H1 (cell line): ENCODE measurements around the gene CMIP. TPM values are rescaled to one million over a fixed set of nuclear protein-coding genes. Genes with fewer than 3 reads are reported as not detected.

Experiments used
- CBX5 ChIP-seq: fragments of 300-800, 300-1000 bp; sonication (generic); IDR thresholded peaks from 2 replicates; pipeline ENCODE4 v1.7.1; 2016; ENCODE audit warnings: antibody characterized with exemption, low read length, low read depth
- CBX8 ChIP-seq: fragments of 300-800, 300-1000 bp; sonication (generic); IDR thresholded peaks from 2 replicates; pipeline ENCODE4 v1.7.1; 2016; ENCODE audit warnings: low read depth, low read length, borderline replicate concordance
- CTBP2 ChIP-seq: IDR thresholded peaks from 2 replicates; pipeline ENCODE4 v1.7.0; 2011; ENCODE audit warnings: borderline replicate concordance, mild to moderate bottlenecking, moderate library complexity, mixed read lengths, low read length; ENCODE audit not compliant: insufficient read depth, insufficient read length
- EGR1 ChIP-seq: IDR thresholded peaks from 2 replicates; pipeline ENCODE4 v1.6.1; 2011; ENCODE audit warnings: low read depth, low read length, borderline replicate concordance
- EZH2 ChIP-seq: fragments of 200-600 bp; sonication (generic); IDR thresholded peaks from 2 replicates; pipeline ENCODE4 v1.7.1; 2012; ENCODE audit warnings: low read depth, mild to moderate bottlenecking, moderate library complexity, low read length, inconsistent platforms; ENCODE audit not compliant: severe bottlenecking
- JUND ChIP-seq: IDR thresholded peaks from 2 replicates; pipeline ENCODE4 v1.6.1; 2011; ENCODE audit warnings: mild to moderate bottlenecking, improper control_type of control experiment, low read length
- POU5F1 ChIP-seq: IDR thresholded peaks from 2 replicates; pipeline ENCODE4 v1.6.1; 2011; ENCODE audit warnings: low read depth, mild to moderate bottlenecking, low read length, moderate library complexity
- RNF2 ChIP-seq: fragments of 200-900, 300-1000 bp; sonication (generic); IDR thresholded peaks from 2 replicates; pipeline ENCODE4 v1.7.1; 2016; ENCODE audit warnings: borderline replicate concordance, low read depth, mild to moderate bottlenecking, antibody characterized with exemption, low read length; ENCODE audit not compliant: poor library complexity, severe bottlenecking; ENCODE audit errors: missing control alignments
- polyA plus RNA-seq, 7 experiments: library from polyadenylated mRNA; depleted of rRNA in 3 of 7; stranded (reverse) in 5 of 7; unstranded in 2 of 7; fragments of >200 nt in 5 of 7; fragments of 200-250 nt in 2 of 7; gene quantifications; 1 replicate in 5 of 7; 2 replicates in 1 of 7; 4 replicates in 1 of 7; pipeline versions ENCODE4 v1.2.1 to v1.2.3, GENCODE V29; 2011 to 2013; ENCODE audit warnings: missing spikeins in 2 of 7, mixed read lengths in 2 of 7
- total RNA-seq: library from RNA; stranded (reverse); fragmentation: NEBNext Ultra II Directional; extraction: Animal tissue kit (Norgen Biotek cat#: 25700); gene quantifications from 2 replicates; pipeline ENCODE4 v1.2.1, GENCODE V29; 2021

The CMIP gene
- total and polyA plus RNA-seq, 2 of the 8 experiments (the other 6 are each of a cell fraction or from before 2014, with no cell fraction given): 7.9 to 53.2 TPM

DNA sequence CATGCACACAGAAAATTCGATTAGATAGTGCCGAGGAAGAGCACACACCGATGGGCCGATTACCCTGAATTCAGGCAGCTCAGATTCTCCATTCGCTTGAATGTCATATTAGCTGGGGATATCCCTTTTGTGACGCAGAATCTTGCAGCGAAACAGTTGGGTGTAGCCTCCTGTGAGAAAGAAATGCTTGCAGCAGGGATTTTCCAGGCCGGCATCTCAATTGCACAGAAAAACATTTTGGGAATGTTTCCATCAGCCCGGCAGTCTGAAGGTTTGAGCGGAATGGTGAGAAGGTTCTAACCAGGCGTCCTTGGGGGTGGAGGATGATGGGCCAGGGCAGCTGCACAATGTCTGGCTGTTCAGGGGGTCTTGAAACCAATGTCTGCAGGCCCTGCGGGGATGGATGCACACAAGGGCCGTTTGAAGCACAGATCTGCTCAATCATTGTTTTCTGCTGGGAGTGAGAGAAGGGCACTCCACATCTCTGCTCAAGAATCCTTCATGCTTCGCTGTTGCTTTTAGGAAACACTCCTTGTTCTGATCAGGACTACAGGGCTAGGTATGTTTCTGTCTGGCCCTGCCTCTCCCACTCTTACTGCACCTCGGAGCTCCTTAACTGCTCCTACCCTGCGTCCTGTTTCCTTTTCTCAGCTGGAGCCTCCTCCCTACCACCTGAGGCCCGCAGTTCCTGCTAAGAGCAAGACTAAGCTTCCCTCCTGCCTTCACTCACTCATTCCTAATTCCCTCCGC is 94.6 kb downstream of the CMIP start (continued):
- TF ChIP-seq EGR1 (no peak), POU5F1 (no peak), EZH2 (no peak), RNF2 (no peak), JUND (no peak), CBX5 (no peak), CBX8 (no peak), CTBP2 (no peak)
- TF ChIP-seq, all 59 proteins: peak for 0
